HepG2 (cell line): ENCODE data around the gene COL4A3. TPM values are rescaled to one million over a fixed set of nuclear protein-coding genes. Genes with fewer than 3 reads are reported as not detected.

ENCODE experiments used
- ATAC-seq: fragments of 200-7000 bp; cut with Tn5 transposase; 3 replicates; pipeline ENCODE4 v1.9.1; 2020; ENCODE audit warnings: mild to moderate bottlenecking, moderate library complexity
- BruUV-seq: library from RNA; stranded (reverse); fragments of 400-500 nt; replicated peaks from 2 replicates; lab custom pipeline; 2021; lab: Mats Ljungman, UMichigan
- CTCF ChIA-PET: fragments of 300-600 bp; formaldehyde crosslinking; extraction: SDS; loops from one replicate; lab custom pipeline; 2021; ENCODE audit warnings: low total read pairs, inconsistent platforms, low intra/inter-chr PET ratio; lab: Yijun Ruan, JAX
- POLR2A ChIA-PET: fragments of 350-600 bp; sonication (Branson Sonifier 250); formaldehyde crosslinking; loops from one replicate; lab custom pipeline; 2020; ENCODE audit warnings: antibody characterized with exemption, inconsistent platforms; lab: Yijun Ruan, JAX
- DNase-seq: peaks from one replicate; pipeline ENCODE4 v3.0.0-alpha.2; 2015; ENCODE audit warnings: low spot score
- FAIRE-seq: peaks from 3 replicates; lab custom pipeline; 2011; peaks lifted over from hg19 to GRCh38; lab: Jason Lieb, UNC
- H2AFZ ChIP-seq: one replicate; pipeline ENCODE4 v1.6.1; 2011; ENCODE audit warnings: low read length, inconsistent platforms
- H3K27ac ChIP-seq: fragments of 300-600 bp; 3 replicates; pipeline ENCODE4 v1.8.0; 2011; ENCODE audit warnings: mixed run types, mild to moderate bottlenecking, mixed read lengths, low read length, inconsistent platforms; ENCODE audit not compliant: insufficient read depth; ENCODE audit errors: extremely low read length
- H3K27me3 ChIP-seq, 2 experiments: fragments of 200-600 bp in 1 of 2; 2 replicates in 1 of 2; 3 replicates in 1 of 2; pipeline versions ENCODE4 v1.6.0 to v1.8.0; 2011; ENCODE audit warnings: low read length in 2 of 2, mild to moderate bottlenecking in 2 of 2, moderate library complexity in 2 of 2, inconsistent platforms in 1 of 2; ENCODE audit not compliant: insufficient read depth in 2 of 2, control insufficient read depth in 1 of 2
- H3K36me3 ChIP-seq, 2 experiments: fragments of 200-600 bp in 1 of 2; replicated peaks in 1 of 2; 2 replicates in 1 of 2; 3 replicates in 1 of 2; pipeline versions ENCODE4 v1.5.1 to v1.8.0; 2011; ENCODE audit warnings: low read length in 2 of 2, inconsistent platforms in 1 of 2; ENCODE audit not compliant: insufficient read depth in 2 of 2, control insufficient read depth in 1 of 2
- H3K4me1 ChIP-seq: 2 replicates; pipeline ENCODE4 v1.5.1; 2012; ENCODE audit warnings: low read length, inconsistent platforms; ENCODE audit not compliant: insufficient read depth
- H3K4me2 ChIP-seq: 2 replicates; pipeline ENCODE4 v1.6.0; 2011; ENCODE audit warnings: low read depth, low read length, inconsistent platforms
- H3K4me3 ChIP-seq, 3 experiments: fragments of 200-600 bp in 1 of 3; sonication (generic), shearing (Covaris generic) in 1 of 3; replicated peaks in 1 of 3; 2 replicates each; pipeline ENCODE4 v1.5.1; 2011 to 2016; ENCODE audit warnings: low read length in 3 of 3, inconsistent platforms in 2 of 3, low read depth in 2 of 3, mild to moderate bottlenecking in 2 of 3, control low read depth in 1 of 3, mixed read lengths in 1 of 3; ENCODE audit not compliant: insufficient read depth in 1 of 3
- H3K79me2 ChIP-seq: one replicate; pipeline ENCODE4 v1.6.1; 2011; ENCODE audit warnings: low read length, inconsistent platforms; ENCODE audit not compliant: insufficient read depth
- H3K9ac ChIP-seq: 2 replicates; pipeline ENCODE4 v1.6.0; 2011; ENCODE audit warnings: mild to moderate bottlenecking, low read depth, low read length, inconsistent platforms; ENCODE audit not compliant: insufficient read depth
- H3K9me3 ChIP-seq: 2 replicates; pipeline ENCODE4 v1.5.1; 2012; ENCODE audit warnings: mild to moderate bottlenecking, low read length
- H4K20me1 ChIP-seq: 2 replicates; pipeline ENCODE4 v1.6.0; 2011; ENCODE audit warnings: inconsistent platforms, mild to moderate bottlenecking, low read length, moderate library complexity; ENCODE audit not compliant: insufficient read depth
- CBX2 ChIP-seq, 2 experiments: fragments of 200-600 bp in 1 of 2; sonication (generic); formaldehyde crosslinking in 1 of 2; IDR thresholded peaks; 2 replicates each; pipeline versions ENCODE4 v1.7.0 to v1.8.1; 2018 to 2022; ENCODE audit warnings: low read depth in 2 of 2, low read length in 1 of 2, mild to moderate bottlenecking in 1 of 2, missing genetic modification reagents in 1 of 2
- FOSL1 ChIP-seq: sonication (generic); formaldehyde crosslinking; IDR thresholded peaks from 2 replicates; pipeline ENCODE4 v1.9.0; 2021; ENCODE audit warnings: missing genetic modification reagents, borderline replicate concordance
- HMG20A ChIP-seq: IDR thresholded peaks from 2 replicates; pipeline ENCODE4 v1.6.1; 2016; ENCODE audit warnings: borderline replicate concordance
- KDM5B ChIP-seq: sonication (generic); formaldehyde crosslinking; IDR thresholded peaks from 2 replicates; pipeline ENCODE4 v1.4.0; 2020; ENCODE audit warnings: missing genetic modification reagents, mild to moderate bottlenecking, borderline replicate concordance
- MXD4 ChIP-seq: IDR thresholded peaks from 2 replicates; pipeline ENCODE4 v1.6.1; 2016; ENCODE audit warnings: mild to moderate bottlenecking, missing biosample characterization, missing genetic modification reagents
- NR2F2 ChIP-seq: IDR thresholded peaks from 2 replicates; pipeline ENCODE4 v1.6.1; 2012; ENCODE audit warnings: low read depth, inconsistent platforms, borderline replicate concordance
- ONECUT2 ChIP-seq: sonication (generic); formaldehyde crosslinking; IDR thresholded peaks from 2 replicates; pipeline ENCODE4 v1.4.0; 2020; ENCODE audit warnings: missing genetic modification reagents
- RBM39 ChIP-seq: fragments of 200-400 bp; formaldehyde crosslinking; IDR thresholded peaks from one replicate; pipeline ENCODE4 v1.6.1; 2018; ENCODE audit warnings: antibody characterized with exemption, mild to moderate bottlenecking, low read depth, low read length; ENCODE audit not compliant: poor library complexity, severe bottlenecking
- REXO4 ChIP-seq: sonication (generic); formaldehyde crosslinking; IDR thresholded peaks from 2 replicates; pipeline ENCODE4 v1.8.0; 2022; ENCODE audit warnings: missing genetic modification reagents, mild to moderate bottlenecking, borderline replicate concordance
- SP4 ChIP-seq: sonication (generic); formaldehyde crosslinking; IDR thresholded peaks from 2 replicates; pipeline ENCODE4 v1.8.1; 2023; ENCODE audit warnings: mild to moderate bottlenecking, missing genetic modification reagents
- ZNF280B ChIP-seq: sonication (generic); formaldehyde crosslinking; IDR thresholded peaks from 2 replicates; pipeline ENCODE4 v1.5.0; 2020; ENCODE audit warnings: missing genetic modification reagents, mild to moderate bottlenecking, borderline replicate concordance
- ZSCAN20 ChIP-seq: sonication (generic); formaldehyde crosslinking; IDR thresholded peaks from 2 replicates; pipeline ENCODE4 v1.4.0; 2020; ENCODE audit warnings: missing genetic modification reagents, mild to moderate bottlenecking, borderline replicate concordance
- WGBS: methylation state at CpG from one replicate; pipeline ENCODE4 v1.1.6; 2017; ENCODE audit warnings: low lambda C conversion rate; 5-methylcytosine and 5-hydroxymethylcytosine counted together
- in situ Hi-C: cut with HindIII; loops from 2 replicates; pipeline ENCODE4 v1.10.0; 2017; ENCODE audit warnings: low pct_unique_long_range_greater_than_20kb; ENCODE audit not compliant: extremely low pct_ligation_motif_present
- intact Hi-C: fragments of 100-400 bp; cut with micrococcal nuclease; formaldehyde crosslinking; loops from one replicate; pipeline ENCODE4 v1.10.0; 2022; ENCODE audit not compliant: unreplicated experiment
- polyA plus RNA-seq, 8 experiments: library from polyadenylated mRNA; depleted of rRNA in 3 of 8; stranded (reverse) in 7 of 8; unstranded in 1 of 8; fragments of >200 nt; fragmentation: Illumina TruSeq in 4 of 8; extraction: Trizol in 4 of 8; gene quantifications; 2 replicates each; pipeline versions ENCODE4 v1.2.1 to v1.2.3, GENCODE V29; 2011 to 2016; ENCODE audit warnings: low read depth in 4 of 8, missing spikeins in 1 of 8, mixed read lengths in 1 of 8; ENCODE audit not compliant: insufficient read depth in 1 of 8
- total RNA-seq, 5 experiments: library from RNA; depleted of rRNA; stranded (reverse); fragments of >200 nt; fragmentation: Illumina TruSeq; extraction: Trizol; gene quantifications; 2 replicates each; pipeline ENCODE4 v1.2.3, GENCODE V29; 2016; ENCODE audit warnings: low read depth in 1 of 5

Gene COL4A3
- total and polyA plus RNA-seq, 2 of the 13 experiments (the other 11 are each of a cell fraction or from before 2014, with no cell fraction given) = 0.02 TPM; not detected in 1

GRCh38 chr2:227150222-227150936 lies 14.0 kb upstream of the COL4A3 start:
- Histone ChIP-seq H3K9me3 (0 out of 2 replicates have a peak, but pooled peaks cover 4% of the 10 kb centered on the region), H3K4me3 (no peak overlapping the region), H3K27ac (no peak overlapping the region), H3K27me3 (peaks cover 0 to 8% of the 10 kb centered on the region in 2 experiments; a peak in 2 of 5 replicates), H2AFZ (no peak overlapping the region), H3K4me1 (no peaks in the 10 kb centered on the region), H3K9ac (no peak overlapping the region), H3K4me2 (no peak overlapping the region), H3K79me2 (no peaks in the 10 kb centered on the region), H4K20me1 (no peaks in the 10 kb centered on the region), H3K36me3 (no peaks in the 10 kb centered on the region)
- TF ChIP-seq NR2F2 (no peak), HMG20A (CRISPR knock-in tag) (no peak), MXD4 (CRISPR knock-in tag) (no peak), KDM5B (no peak), CBX2 (IDR thresholded peaks at IDR 0.05; ENCODE audit: low read depth, low read length) (no peak), CBX2 (CRISPR knock-in tag; IDR thresholded peaks at IDR 0.05; ENCODE audit: low read depth) (no peak), SP4 (CRISPR knock-in tag) (no peak), RBM39 (no peak), ZSCAN20 (CRISPR knock-in tag) (no peak), FOSL1 (CRISPR knock-in tag) (no peak), ZNF280B (CRISPR knock-in tag) (no peak), REXO4 (CRISPR knock-in tag) (no peak), ONECUT2 (no peak)
- ATAC-seq (no peak), DNase-seq (no peak), FAIRE-seq (no peak)
- POLR2A ChIA-PET = no interaction called here
- WGBS = 46% methylated on average over 2 of the region's 2 CpGs
- in situ Hi-C loops = no loop called here
- intact Hi-C loops = no loop called here
- BruUV-seq = no TSS peak
- CTCF ChIA-PET = no interaction called here
